GM10266 (cell line): ENCODE data around the gene MTFMT.

Experiments used
- DNase-seq: peaks from one replicate; pipeline ENCODE4 v3.0.0; 2012; ENCODE audit errors: extremely low spot score
- TF ChIP-seq, protein P1 (sequence below): IDR thresholded peaks from 2 replicates; pipeline ENCODE4 v1.5.1; 2012; ENCODE audit warnings: mild to moderate bottlenecking, low read depth; ENCODE audit not compliant: control insufficient read depth, insufficient read depth; ENCODE audit errors: missing control alignments

Gene MTFMT

DNA sequence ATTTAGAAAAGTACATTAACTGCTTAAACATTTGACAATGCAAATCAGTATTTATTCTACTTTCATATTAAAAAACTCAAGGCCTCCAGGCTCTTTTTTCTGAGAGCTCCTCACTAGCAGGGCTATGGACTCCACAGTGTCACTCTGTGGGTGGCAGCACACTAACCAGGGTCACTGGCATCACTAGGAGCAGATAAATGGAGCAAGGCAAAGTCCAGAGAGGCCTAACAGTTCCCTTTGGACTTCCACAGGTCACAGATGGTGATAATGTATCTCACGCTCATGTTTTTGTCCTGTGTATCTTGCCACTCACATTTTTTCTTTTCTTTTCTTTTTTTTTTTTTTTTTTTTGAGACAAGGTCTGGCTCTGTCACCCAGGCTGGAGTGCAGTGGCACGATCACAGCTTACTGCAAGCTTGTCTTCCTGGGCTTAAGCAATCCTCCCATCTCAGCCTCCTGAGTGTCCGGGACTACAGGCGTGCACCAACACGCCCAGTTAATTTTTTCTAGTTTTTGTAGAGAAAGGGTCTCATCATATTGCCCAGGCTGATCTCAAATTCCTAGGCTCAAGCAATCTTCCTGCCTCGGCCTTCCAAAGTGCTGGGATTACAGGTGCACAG is 47.5 kb downstream of the MTFMT start:
- DNase-seq, result no peak
- TF ChIP-seq, protein P1, sequence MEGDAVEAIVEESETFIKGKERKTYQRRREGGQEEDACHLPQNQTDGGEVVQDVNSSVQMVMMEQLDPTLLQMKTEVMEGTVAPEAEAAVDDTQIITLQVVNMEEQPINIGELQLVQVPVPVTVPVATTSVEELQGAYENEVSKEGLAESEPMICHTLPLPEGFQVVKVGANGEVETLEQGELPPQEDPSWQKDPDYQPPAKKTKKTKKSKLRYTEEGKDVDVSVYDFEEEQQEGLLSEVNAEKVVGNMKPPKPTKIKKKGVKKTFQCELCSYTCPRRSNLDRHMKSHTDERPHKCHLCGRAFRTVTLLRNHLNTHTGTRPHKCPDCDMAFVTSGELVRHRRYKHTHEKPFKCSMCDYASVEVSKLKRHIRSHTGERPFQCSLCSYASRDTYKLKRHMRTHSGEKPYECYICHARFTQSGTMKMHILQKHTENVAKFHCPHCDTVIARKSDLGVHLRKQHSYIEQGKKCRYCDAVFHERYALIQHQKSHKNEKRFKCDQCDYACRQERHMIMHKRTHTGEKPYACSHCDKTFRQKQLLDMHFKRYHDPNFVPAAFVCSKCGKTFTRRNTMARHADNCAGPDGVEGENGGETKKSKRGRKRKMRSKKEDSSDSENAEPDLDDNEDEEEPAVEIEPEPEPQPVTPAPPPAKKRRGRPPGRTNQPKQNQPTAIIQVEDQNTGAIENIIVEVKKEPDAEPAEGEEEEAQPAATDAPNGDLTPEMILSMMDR, result no peak

DNA sequence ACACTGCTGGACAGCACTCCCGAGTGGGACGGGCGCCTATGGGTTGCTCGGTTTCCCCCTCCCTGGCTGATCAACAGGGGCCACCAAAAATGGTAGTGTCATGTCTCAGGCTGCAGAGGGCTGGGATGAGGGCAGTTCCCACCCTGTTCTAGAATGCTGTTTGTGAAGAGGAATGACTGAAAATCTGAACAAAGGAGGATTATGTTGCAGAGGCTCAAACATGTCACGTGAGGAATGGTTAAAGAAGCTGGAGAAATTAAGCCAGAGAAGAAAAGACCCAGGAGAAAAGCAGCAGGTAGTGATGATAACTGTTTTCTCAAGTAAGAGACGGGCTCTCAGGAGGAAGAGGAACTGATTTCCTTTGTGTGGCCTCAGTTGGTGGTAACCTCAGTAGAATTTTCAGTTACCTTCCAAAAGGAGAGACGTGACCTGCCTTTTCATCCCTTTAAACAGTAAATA is 50.2 kb downstream of the MTFMT start:
- TF ChIP-seq, protein P1, result no peak
- DNase-seq, result no peak

DNA sequence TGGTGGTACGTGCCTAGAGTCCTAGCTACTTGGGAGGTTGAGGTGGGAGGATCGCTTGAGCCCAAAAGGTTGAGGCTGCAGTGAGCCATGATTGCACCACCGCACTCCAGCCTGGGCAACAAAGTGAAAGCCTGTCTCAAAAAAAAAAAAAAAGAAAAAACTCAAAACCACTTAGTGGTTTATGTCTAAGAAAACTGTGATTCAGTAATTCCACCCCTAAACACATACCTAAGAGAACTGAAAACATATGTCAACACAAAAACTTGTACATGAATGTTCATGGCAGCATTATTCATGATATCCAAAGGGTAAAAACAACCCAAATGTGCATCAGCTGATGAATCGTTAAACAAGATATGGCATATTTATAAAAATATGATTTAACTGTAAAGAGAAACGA is 54.0 kb downstream of the MTFMT start:
- TF ChIP-seq, protein P1, result no peak
- no peak for DNase-seq

DNA sequence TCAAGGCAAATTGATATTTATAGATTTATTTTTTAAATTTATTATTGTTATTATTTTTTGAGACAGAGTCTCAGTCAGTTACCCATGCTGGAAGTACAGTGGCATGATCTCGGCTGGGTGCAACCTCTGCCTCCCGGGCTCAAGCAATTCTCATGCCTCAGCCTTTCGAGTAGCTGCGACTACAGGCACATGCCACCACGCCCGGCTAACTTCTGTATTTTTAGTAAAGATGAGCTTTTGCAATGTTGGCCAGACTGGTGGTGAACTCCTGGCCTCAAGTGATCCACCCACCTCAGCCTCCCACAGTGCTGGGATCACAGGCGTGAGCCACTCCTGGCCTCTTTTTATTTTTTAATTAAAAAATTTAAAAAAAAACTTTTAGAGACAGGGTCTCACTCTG is 58.7 kb downstream of the MTFMT start:
- DNase-seq, result no peak
- TF ChIP-seq, protein P1, result no peak

DNA sequence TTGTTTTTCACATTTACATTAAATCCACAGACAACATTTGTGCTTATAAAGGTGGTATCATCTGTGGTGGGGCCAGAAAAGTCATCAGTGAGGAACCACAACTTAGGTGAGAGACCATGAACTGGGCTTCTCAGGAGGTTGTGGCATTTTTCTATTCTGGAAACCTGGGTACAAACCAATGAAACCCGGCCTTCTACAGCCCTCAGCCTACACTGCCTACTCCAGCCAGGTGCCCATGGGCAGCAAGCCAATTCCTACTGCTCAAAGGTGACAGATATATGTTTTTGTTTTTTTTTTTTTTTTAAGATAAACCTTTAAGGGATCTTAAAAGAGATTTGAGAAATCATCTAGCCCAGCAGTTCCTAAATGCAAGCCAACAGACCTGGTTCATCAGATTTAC is 60.0 kb downstream of the MTFMT start:
- TF ChIP-seq, protein P1, result no peak
- DNase-seq, result no peak

DNA sequence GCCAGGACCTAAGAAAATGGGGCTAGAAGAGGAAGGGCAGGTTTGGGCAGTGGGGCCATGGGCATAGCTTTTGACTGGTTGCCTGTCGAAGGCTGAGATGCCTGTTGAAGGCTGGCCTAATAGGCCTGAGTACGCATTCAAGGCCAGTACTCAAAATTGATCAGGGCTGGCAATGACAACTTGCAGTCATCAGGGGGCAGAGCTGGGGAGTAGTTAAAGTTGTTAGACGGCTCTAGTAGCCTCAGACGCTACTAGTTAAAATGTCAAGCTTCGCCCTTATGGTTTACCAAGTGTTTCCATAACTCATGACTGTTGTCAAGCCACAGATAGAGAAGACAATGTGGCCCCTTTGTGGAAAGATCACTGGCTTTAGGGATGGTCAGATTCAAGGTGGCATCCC is 68.4 kb downstream of the MTFMT start:
- DNase-seq, result no peak
- TF ChIP-seq, protein P1, result no peak

DNA sequence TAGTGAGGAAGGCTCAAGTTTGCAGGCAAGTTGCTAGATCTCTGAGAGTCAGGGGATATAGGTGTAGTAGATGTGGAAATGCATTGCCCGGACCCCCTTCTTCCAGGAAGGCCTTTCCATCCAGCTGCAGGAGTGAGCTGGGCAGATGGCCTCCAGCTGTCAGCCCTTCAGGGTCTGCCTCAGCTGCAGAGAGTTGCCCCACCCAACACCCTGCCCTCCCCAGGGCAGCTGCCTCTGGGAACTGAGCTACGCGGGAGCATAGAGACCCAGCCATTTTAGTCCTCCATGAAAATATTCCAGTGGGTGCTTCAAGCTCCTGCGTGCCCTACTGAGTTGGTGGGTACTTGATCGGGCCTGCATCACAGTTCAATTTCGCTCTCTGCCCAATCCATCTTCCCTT is 69.3 kb downstream of the MTFMT start:
- TF ChIP-seq, protein P1, result no peak

More for the DNA sequence above, 69.3 kb downstream of the MTFMT start:
- DNase-seq, result no peak
